CD14-positive monocyte (primary cell): ENCODE measurements around the gene CST11. TPM values are rescaled to one million over a fixed set of nuclear protein-coding genes. Genes with fewer than 3 reads are reported as not detected.

Experiments used
- DNase-seq, 3 donors: peaks; one replicate each; pipeline ENCODE4 v3.0.0-alpha.2; 2011 to 2022
- H2AFZ ChIP-seq: 2 replicates; pipeline ENCODE4 v1.6.0; 2012; ENCODE audit warnings: mild to moderate bottlenecking, low read depth, low read length, inconsistent platforms; ENCODE audit not compliant: insufficient read depth, poor library complexity, severe bottlenecking
- H3K27ac ChIP-seq, 2 donors: 1 replicate in 1 of 2; 2 replicates in 1 of 2; pipeline ENCODE4 v1.5.1; 2012 to 2013; ENCODE audit warnings: low read length in 2 of 2, control low read depth in 1 of 2, inconsistent platforms in 1 of 2, low read depth in 1 of 2, mild to moderate bottlenecking in 1 of 2
- H3K27me3 ChIP-seq, 2 donors: one replicate each; pipeline versions ENCODE4 v1.6.0 to v1.6.1; 2011 to 2013; ENCODE audit warnings: low read length in 2 of 2; ENCODE audit not compliant: control insufficient read depth in 2 of 2, insufficient read depth in 2 of 2
- H3K36me3 ChIP-seq, 2 donors: replicated peaks in 1 of 2; 1 replicate in 1 of 2; 2 replicates in 1 of 2; pipeline versions ENCODE4 v1.5.1 to v1.6.1; 2012 to 2013; ENCODE audit warnings: low read length in 2 of 2, control low read depth in 1 of 2, inconsistent platforms in 1 of 2, mild to moderate bottlenecking in 1 of 2; ENCODE audit not compliant: insufficient read depth in 2 of 2, control insufficient read depth in 1 of 2
- H3K4me1 ChIP-seq, 2 donors: 1 replicate in 1 of 2; 2 replicates in 1 of 2; pipeline versions ENCODE4 v1.5.1 to v1.6.1; 2012 to 2013; ENCODE audit warnings: low read length in 2 of 2, control low read depth in 1 of 2, inconsistent platforms in 1 of 2, mild to moderate bottlenecking in 1 of 2, moderate library complexity in 1 of 2; ENCODE audit not compliant: insufficient read depth in 2 of 2, control insufficient read depth in 1 of 2
- H3K4me2 ChIP-seq: replicated peaks from 2 replicates; pipeline ENCODE3; 2012; ENCODE audit warnings: low read length, moderate library complexity, mild to moderate bottlenecking; ENCODE audit not compliant: poor library complexity, severe bottlenecking; ENCODE audit errors: extremely low read depth
- H3K4me3 ChIP-seq, 3 experiments: fragments of 200-600 bp in 1 of 3; sonication (generic) in 1 of 3; replicated peaks in 1 of 3; 1 replicate in 2 of 3; 2 replicates in 1 of 3; pipeline ENCODE4 v1.5.1; 2011 to 2013; ENCODE audit warnings: low read length in 3 of 3, mild to moderate bottlenecking in 3 of 3, control low read depth in 2 of 3, low read depth in 2 of 3, inconsistent platforms in 1 of 3, moderate library complexity in 1 of 3
- H3K79me2 ChIP-seq: 2 replicates; pipeline ENCODE4 v1.6.0; 2012; ENCODE audit warnings: mild to moderate bottlenecking, control low read depth, inconsistent platforms, low read length, moderate library complexity; ENCODE audit not compliant: insufficient read depth
- H3K9ac ChIP-seq: 2 replicates; pipeline ENCODE4 v1.6.0; 2017; ENCODE audit warnings: low read length, mild to moderate bottlenecking; ENCODE audit not compliant: insufficient read depth, poor library complexity, severe bottlenecking
- H3K9me3 ChIP-seq, 2 donors: replicated peaks in 1 of 2; 1 replicate in 1 of 2; 2 replicates in 1 of 2; pipeline versions ENCODE4 v1.5.1 to v1.6.1; 2012 to 2013; ENCODE audit warnings: low read length in 2 of 2, control low read depth in 1 of 2; ENCODE audit not compliant: control insufficient read depth in 1 of 2, insufficient read depth in 1 of 2
- H4K20me1 ChIP-seq: 2 replicates; pipeline ENCODE4 v1.6.0; 2012; ENCODE audit warnings: mild to moderate bottlenecking, low read length, control low read depth, moderate library complexity; ENCODE audit not compliant: insufficient read depth
- H3K27ac Mint-ChIP-seq, 7 donors: one replicate each; pipeline ENCODE4 v1.8.0; 2020; ENCODE audit warnings: mild to moderate bottlenecking in 7 of 7, mixed read lengths in 7 of 7, moderate library complexity in 6 of 7, inconsistent platforms in 2 of 7
- H3K27me3 Mint-ChIP-seq, 3 donors: one replicate each; pipeline ENCODE4 v1.8.0; 2021 to 2022; ENCODE audit warnings: low read depth in 3 of 3, mild to moderate bottlenecking in 3 of 3, mixed read lengths in 3 of 3, moderate library complexity in 3 of 3, inconsistent platforms in 1 of 3
- H3K36me3 Mint-ChIP-seq, 2 donors: one replicate each; pipeline ENCODE4 v1.8.0; 2020; ENCODE audit warnings: mixed read lengths in 2 of 2, inconsistent platforms in 1 of 2, mild to moderate bottlenecking in 1 of 2
- H3K4me1 Mint-ChIP-seq: one replicate; pipeline ENCODE4 v1.8.0; 2020; ENCODE audit warnings: mild to moderate bottlenecking, mixed read lengths
- H3K4me3 Mint-ChIP-seq, 2 donors: one replicate each; pipeline ENCODE4 v1.8.0; 2020; ENCODE audit warnings: mild to moderate bottlenecking in 2 of 2, mixed read lengths in 2 of 2, moderate library complexity in 1 of 2
- H3K9me3 Mint-ChIP-seq, 7 donors: one replicate each; pipeline ENCODE4 v1.8.0; 2020 to 2022; ENCODE audit warnings: mixed read lengths in 7 of 7, mild to moderate bottlenecking in 6 of 7, moderate library complexity in 6 of 7, inconsistent platforms in 2 of 7
- CTCF ChIP-seq: fragments of 200-600 bp; IDR thresholded peaks from one replicate; pipeline ENCODE4 v1.8.0; 2022; ENCODE audit warnings: antibody characterized with exemption, mild to moderate bottlenecking
- WGBS: methylation state at CpG from one replicate; pipeline ENCODE4 v1.1.5; 2013; ENCODE audit warnings: missing lambda C conversion rate; ENCODE audit not compliant: insufficient coverage; 5-methylcytosine and 5-hydroxymethylcytosine counted together
- intact Hi-C, 2 donors: fragments of 100-400 bp; cut with micrococcal nuclease; formaldehyde crosslinking; loops; one replicate each; pipeline versions ENCODE4 v1.15.0 to v1.15.1; 2023
- polyA plus RNA-seq, 3 donors: library from polyadenylated mRNA; depleted of rRNA in 1 of 3; unstranded in 2 of 3; stranded (reverse) in 1 of 3; fragments of 300-500 nt in 2 of 3; fragments of >200 nt in 1 of 3; fragmentation: Illumina TruSeq in 2 of 3; gene quantifications; 1 replicate in 2 of 3; 2 replicates in 1 of 3; pipeline ENCODE4 v1.2.3, GENCODE V29; 2012 to 2021

The CST11 gene
- polyA plus RNA-seq, 3 donors, result not detected

- no peak for DNase-seq
- H3K79me2 ChIP-seq, result no peaks in the 10 kb centered on the region
- no peaks in the 10 kb centered on the region for H4K20me1 ChIP-seq
- Mint-ChIP-seq H3K4me3 (no peak overlapping the region), H3K36me3 (no peaks in the 10 kb centered on the region), H3K27ac (no peak overlapping the region), H3K27me3 (peaks cover 2 to 6% (median 2%) of the 10 kb centered on the region in 3 donors), H3K9me3 (peaks cover 0 to 4% (median 0%) of the 10 kb centered on the region in 7 donors), H3K4me1 (peaks cover 11% of the 10 kb centered on the region)
- H3K27me3 ChIP-seq, result no peaks in the 10 kb centered on the region
- no peak overlapping the region for H3K9ac ChIP-seq
- H3K36me3 ChIP-seq, result no peaks in the 10 kb centered on the region
- H3K27ac ChIP-seq, result no peak overlapping the region
- H3K4me2 ChIP-seq, result no peak overlapping the region
- no CpG with 5 or more reads among the region's 1 CpG for WGBS
- H3K9me3 ChIP-seq, result no peaks in the 10 kb centered on the region
- TF ChIP-seq CTCF, result no peak
- intact Hi-C loops, result no loop called here
- H3K4me3 ChIP-seq, result no peak overlapping the region
- H2AFZ ChIP-seq, result no peak overlapping the region
- H3K4me1 ChIP-seq, result no peaks in the 10 kb centered on the region
Observed at GRCh38 chr20:23454816-23455215, 2.1 kb upstream of the CST11 start.

GRCh38 chr20:23453549-23454543 lies 1.2 kb upstream of the CST11 start:
- Mint-ChIP-seq H3K36me3 (no peaks in the 10 kb centered on the region), H3K9me3 (peaks cover 0 to 4% (median 0%) of the 10 kb centered on the region in 7 donors), H3K4me3 (no peak overlapping the region), H3K4me1 (peaks cover 15% of the 10 kb centered on the region), H3K27ac (no peak overlapping the region), H3K27me3 (peaks cover 0 to 6% (median 4%) of the 10 kb centered on the region in 3 donors)
- Histone ChIP-seq H3K27me3 (no peaks in the 10 kb centered on the region), H3K4me1 (peaks cover 0 to 5% of the 10 kb centered on the region in 2 donors), H3K27ac (no peak overlapping the region), H2AFZ (no peak overlapping the region), H3K4me3 (no peak overlapping the region), H3K9ac (no peak overlapping the region), H4K20me1 (no peaks in the 10 kb centered on the region), H3K9me3 (no peaks in the 10 kb centered on the region), H3K79me2 (no peaks in the 10 kb centered on the region), H3K4me2 (no peak overlapping the region), H3K36me3 (no peaks in the 10 kb centered on the region)
- TF ChIP-seq CTCF, result no peak
- intact Hi-C loops, result no loop called here
- WGBS, result 84% methylated on average over 15 of the region's 15 CpGs
- DNase-seq, result no peak
